ENCODE measurements around the gene SGPL1.

Gene SGPL1

GRCh38 chr10:70887804-70888800, 72.4 kb downstream of the SGPL1 start, which contains the start of gene PCBD1:
PCBD1 (minus strand) TSS chr10:70888565; CDS start chr10:70888533, 32 bp downstream.
- peak in 1 of 2 experiments; percentile 43 for DNase-seq

GRCh38 chr10:70889291-70889690, 73.5 kb downstream of the SGPL1 start:
- DNase-seq = no peak

- DNase-seq = no peak
These were observed 75.2 kb downstream of the SGPL1 start for GRCh38 chr10:70890917-70891431.

- no peak for DNase-seq
These were observed 75.9 kb downstream of the SGPL1 start for GRCh38 chr10:70891627-70892026.

GRCh38 chr10:70892631-70893030, 76.9 kb downstream of the SGPL1 start:
- no peak for DNase-seq

- no peak for DNase-seq
These were observed 77.7 kb downstream of the SGPL1 start for GRCh38 chr10:70893227-70894006.

- DNase-seq = no peak
These were observed 78.7 kb downstream of the SGPL1 start for GRCh38 chr10:70894416-70894815.

GRCh38 chr10:70896551-70896950, 80.8 kb downstream of the SGPL1 start:
- no peak for DNase-seq

- no peak for DNase-seq
These were observed 82.9 kb downstream of the SGPL1 start for GRCh38 chr10:70898687-70899086.

GRCh38 chr10:70899096-70899495, 83.3 kb downstream of the SGPL1 start:
- DNase-seq = no peak

- no peak for DNase-seq
These were observed 85.6 kb downstream of the SGPL1 start for GRCh38 chr10:70901276-70901878.

GRCh38 chr10:70902661-70903261, 87.0 kb downstream of the SGPL1 start:
- no peak for DNase-seq

- DNase-seq = peak in 1 of 2 experiments; percentile 58
These were observed 87.6 kb downstream of the SGPL1 start for GRCh38 chr10:70903262-70903921.

GRCh38 chr10:70905071-70906021, 89.6 kb downstream of the SGPL1 start:
- DNase-seq = no peak

GRCh38 chr10:70906031-70906783, 90.5 kb downstream of the SGPL1 start:
- DNase-seq = no peak

- no peak for DNase-seq
These were observed 91.3 kb downstream of the SGPL1 start for GRCh38 chr10:70906953-70907636.

- no peak for DNase-seq
These were observed 92.1 kb downstream of the SGPL1 start for GRCh38 chr10:70907637-70908405.
